ENCODE results near the gene CBX5. TPM values are rescaled to one million over a fixed set of nuclear protein-coding genes. Genes with fewer than 3 reads are reported as not detected.

The CBX5 gene
- total and polyA plus RNA-seq, 9 of the 15 experiments (the other 6 are each of a cell fraction or from before 2014, with no cell fraction given), result 32.6 to 102 (median 59.2) TPM

DNA sequence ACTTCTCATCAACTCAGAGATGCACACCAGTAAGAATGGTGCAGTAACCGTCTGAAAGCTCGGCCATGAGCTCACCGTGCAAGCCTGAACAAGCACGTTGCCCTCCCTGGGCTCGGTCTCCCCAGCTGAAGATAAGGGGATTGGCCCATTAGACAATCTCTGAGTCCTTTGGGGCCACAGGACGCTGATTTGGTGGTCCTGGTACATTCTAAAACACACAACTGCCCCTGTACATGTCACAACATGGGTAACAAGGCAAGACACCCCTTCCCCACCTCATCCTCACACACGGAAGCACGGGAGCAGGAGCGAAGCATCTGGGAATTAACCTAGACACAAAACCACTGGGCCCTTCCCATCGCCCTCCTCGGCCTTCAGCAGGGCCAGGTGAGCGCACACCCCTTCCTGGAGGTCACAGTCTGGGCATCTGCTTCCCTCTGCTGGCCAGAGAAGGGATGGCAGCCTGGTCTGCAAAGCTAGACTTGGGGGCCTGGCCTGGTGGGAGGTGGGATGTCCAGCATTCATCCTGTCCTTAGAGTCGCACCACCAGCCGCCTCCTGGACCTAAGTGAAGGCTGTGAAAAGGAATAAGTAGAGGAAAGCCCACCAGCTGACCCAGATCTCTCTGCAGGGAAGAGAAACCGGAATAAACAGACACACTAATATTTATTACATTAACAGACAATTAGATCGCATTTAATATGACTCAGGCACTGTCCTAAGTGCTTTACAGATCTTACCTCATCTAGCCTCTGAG is 72.2 kb downstream of the CBX5 start (continued):
- TF ChIP-seq ZNF398 (CRISPR knock-in tag; IDR thresholded peaks at IDR 0.05) (no peak), ARID3B (CRISPR knock-in tag; IDR thresholded peaks at IDR 0.05; ENCODE audit: borderline replicate concordance) (no peak), ZNF318 (IDR thresholded peaks at IDR 0.05; ENCODE audit: borderline replicate concordance in 1 of 2, low read depth in 1 of 2) (no peak), TAF1 (IDR thresholded peaks at IDR 0.05; ENCODE audit: control insufficient read depth, extremely low read depth, insufficient read depth, low read length, severe bottlenecking) (no peak), E2F6 (IDR thresholded peaks at IDR 0.05; ENCODE audit: borderline replicate concordance in 1 of 2, extremely low read depth in 1 of 2, insufficient read depth in 1 of 2, insufficient read length in 1 of 2, low read depth in 1 of 2, low read length in 1 of 2, poor library complexity in 1 of 2, severe bottlenecking in 1 of 2) (no peak), MAX (CRISPR knock-in tag; IDR thresholded peaks at IDR 0.05) (no peak; the same call in 1 of the 2 replicates), NELFE (IDR thresholded peaks at IDR 0.05; ENCODE audit: insufficient read depth, insufficient read length) (no peak), GTF2E2 (tag; IDR thresholded peaks at IDR 0.05) (no peak), KHSRP (IDR thresholded peaks at IDR 0.05) (no peak), FUS (optimal IDR thresholded peaks at IDR 0.05; ENCODE audit: low read depth, low read length) (no peak), RNF2 (IDR thresholded peaks at IDR 0.05) (no peak), SAFB2 (IDR thresholded peaks at IDR 0.05; ENCODE audit: borderline replicate concordance, low read depth, low read length, severe bottlenecking) (no peak), TFAM (CRISPR knock-in tag; conservative IDR thresholded peaks at IDR 0.05) (no peak)
